GM10248 (cell line): ENCODE results near the gene PRKCE.

Experiments
- CTCF ChIA-PET: fragments of 300-600 bp; sonication (Branson Sonifier 250); formaldehyde crosslinking; extraction: SDS; loops from one replicate; lab custom pipeline; 2021; ENCODE audit warnings: antibody characterized with exemption; lab: Yijun Ruan, JAX
- POLR2A ChIA-PET: fragments of 350-650 bp; sonication (Branson Sonifier 250); formaldehyde crosslinking; extraction: SDS; loops from one replicate; lab custom pipeline; 2020; ENCODE audit warnings: antibody characterized with exemption; lab: Yijun Ruan, JAX
- DNase-seq: peaks from one replicate; pipeline ENCODE4 v3.0.0; 2012; ENCODE audit errors: extremely low spot score
- CTCF ChIP-seq: IDR thresholded peaks from 2 replicates; pipeline ENCODE4 v1.5.1; 2012; ENCODE audit warnings: mild to moderate bottlenecking, low read depth; ENCODE audit errors: extremely low read depth, missing control alignments, control extremely low read depth

PRKCE gene

GRCh38 chr2:45936623-45936979 is 285.1 kb downstream of the PRKCE start:
- no peak for TF ChIP-seq CTCF
- DNase-seq = no peak
- ChIA-PET POLR2A (interaction anchor here (0.6 kb wide), 1 partner anchor 10 kb away, joined by 3 read pairs; no protein-coding TSS in a partner anchor), CTCF (interaction anchor here (0.7 to 4.6 kb wide), 26 partner anchors 7 to 398 kb away, joined by 3 to 22 read pairs (median 5); partner anchors contain the start of gene PRKCE)

GRCh38 chr2:45937990-45938389 is 286.5 kb downstream of the PRKCE start:
- no peak for DNase-seq

GRCh38 chr2:45938649-45939511 is 287.4 kb downstream of the PRKCE start:
- no peak for DNase-seq
- ChIA-PET POLR2A (no interaction called here), CTCF (interaction anchor here (1.3 to 4.6 kb wide), 5 partner anchors 9 to 296 kb away, joined by 3 to 22 read pairs (median 3); no protein-coding TSS in a partner anchor)
- TF ChIP-seq CTCF = no peak

More at GRCh38 chr2:45937990-45938389, 286.5 kb downstream of the PRKCE start:
- TF ChIP-seq CTCF = no peak
- ChIA-PET POLR2A (no interaction called here), CTCF (interaction anchor here (1.3 to 4.6 kb wide), 5 partner anchors 10 to 299 kb away, joined by 3 to 22 read pairs (median 17); no protein-coding TSS in a partner anchor)

GRCh38 chr2:45941531-45942236 is 290.2 kb downstream of the PRKCE start:
- TF ChIP-seq CTCF = no peak
- CTCF ChIA-PET = no interaction called here
- POLR2A ChIA-PET = no interaction called here
- no peak for DNase-seq

- DNase-seq = no peak
- ChIA-PET CTCF (no interaction called here), POLR2A (no interaction called here)
- no peak for TF ChIP-seq CTCF
Measured at GRCh38 chr2:45942237-45942738, 290.8 kb downstream of the PRKCE start.
